Panc1 (cell line): ENCODE measurements around the gene ZNF526. TPM values are rescaled to one million over a fixed set of nuclear protein-coding genes. Genes with fewer than 3 reads are reported as not detected.

ENCODE experiments used
- ATAC-seq: fragments of 200-7000 bp; cut with Tn5 transposase; 2 replicates; pipeline ENCODE4 v1.9.1; 2020; ENCODE audit warnings: mild to moderate bottlenecking, moderate library complexity
- BruUV-seq: library from RNA; stranded (reverse); fragments of 400-500 nt; replicated peaks from 2 replicates; lab custom pipeline; 2021; lab: Mats Ljungman, UMichigan
- CTCF ChIA-PET: fragments of 300-600 bp; sonication (Branson Sonifier 250); formaldehyde crosslinking; loops from one replicate; lab custom pipeline; 2022; ENCODE audit warnings: antibody characterized with exemption; lab: Charles Lee
- POLR2A ChIA-PET: fragments of 300-600 bp; sonication (Branson Sonifier 250); formaldehyde crosslinking; loops from one replicate; lab custom pipeline; 2022; ENCODE audit warnings: antibody characterized with exemption; lab: Charles Lee
- DNase-seq: peaks from one replicate; pipeline ENCODE4 v3.0.0-alpha.2; 2010; ENCODE audit warnings: low read depth, low spot score
- H3K27ac ChIP-seq: 2 replicates; pipeline ENCODE4 v1.5.1; 2011; ENCODE audit warnings: mild to moderate bottlenecking, low read length, inconsistent platforms
- H3K27me3 ChIP-seq: fragments of 200-500 bp; sonication (Bioruptor generic); 2 replicates; pipeline ENCODE4 v1.6.0; 2014; ENCODE audit warnings: low read length, inconsistent platforms; ENCODE audit not compliant: control insufficient read depth, insufficient read depth
- H3K36me3 ChIP-seq: fragments of 200-500 bp; sonication (Bioruptor generic); 2 replicates; pipeline ENCODE4 v1.5.1; 2014; ENCODE audit warnings: inconsistent platforms, mild to moderate bottlenecking, low read length, moderate library complexity; ENCODE audit not compliant: control insufficient read depth, insufficient read depth
- H3K4me1 ChIP-seq: 2 replicates; pipeline ENCODE4 v1.5.1; 2011; ENCODE audit warnings: inconsistent platforms, mild to moderate bottlenecking, low read length, moderate library complexity; ENCODE audit not compliant: control insufficient read depth, insufficient read depth
- H3K4me3 ChIP-seq, 2 experiments: 2 replicates each; pipeline ENCODE4 v1.5.1; 2011 to 2012; ENCODE audit warnings: low read depth in 2 of 2, low read length in 2 of 2, mild to moderate bottlenecking in 2 of 2, inconsistent platforms in 1 of 2, moderate library complexity in 1 of 2
- H3K9me3 ChIP-seq: fragments of 200-500 bp; sonication (Bioruptor generic); 2 replicates; pipeline ENCODE4 v1.5.1; 2014; ENCODE audit warnings: low read depth, mild to moderate bottlenecking, inconsistent platforms, low read length, moderate library complexity; ENCODE audit not compliant: control insufficient read depth, insufficient read depth
- POLR2AphosphoS5 ChIP-seq: IDR thresholded peaks from 2 replicates; pipeline ENCODE4 v1.6.1; 2012; ENCODE audit warnings: mild to moderate bottlenecking, low read depth, low read length, moderate library complexity
- SIN3A ChIP-seq: IDR thresholded peaks from 2 replicates; pipeline ENCODE4 v1.6.1; 2012; ENCODE audit warnings: low read depth, mild to moderate bottlenecking, low read length, moderate library complexity, borderline replicate concordance; ENCODE audit not compliant: insufficient read depth
- TCF7L2 ChIP-seq: IDR thresholded peaks from 2 replicates; pipeline ENCODE4 v1.6.1; 2011; ENCODE audit warnings: mild to moderate bottlenecking, low read depth, low read length, inconsistent platforms
- in situ Hi-C: cut with HindIII; loops from 2 replicates; pipeline ENCODE4 v1.10.0; 2016; ENCODE audit warnings: low sequenced_read_pairs, low pct_unique_long_range_greater_than_20kb
- intact Hi-C: fragments of 100-400 bp; cut with micrococcal nuclease; formaldehyde crosslinking; loops from one replicate; pipeline ENCODE4 v1.10.0; 2022; ENCODE audit not compliant: unreplicated experiment
- total RNA-seq: library from RNA; stranded (reverse); gene quantifications from one replicate; pipeline ENCODE4 v1.2.1, GENCODE V29; 2021; ENCODE audit not compliant: unreplicated experiment
- TF ChIP-seq, protein P1 (sequence below): fragments of 450-650 bp; IDR thresholded peaks from 2 replicates; pipeline ENCODE4 v1.5.1; 2017; ENCODE audit warnings: mild to moderate bottlenecking
- TF ChIP-seq, protein P2 (sequence below), 2 experiments: IDR thresholded peaks; 2 replicates each; pipeline ENCODE4 v1.6.1; 2011 to 2012; ENCODE audit warnings: low read depth in 2 of 2, control low read depth in 1 of 2, low read length in 1 of 2, mild to moderate bottlenecking in 1 of 2, moderate library complexity in 1 of 2; ENCODE audit not compliant: insufficient read depth in 1 of 2

Gene ZNF526
- total RNA-seq, 1 experiment from 2014 or later, result 10.5 TPM

DNA sequence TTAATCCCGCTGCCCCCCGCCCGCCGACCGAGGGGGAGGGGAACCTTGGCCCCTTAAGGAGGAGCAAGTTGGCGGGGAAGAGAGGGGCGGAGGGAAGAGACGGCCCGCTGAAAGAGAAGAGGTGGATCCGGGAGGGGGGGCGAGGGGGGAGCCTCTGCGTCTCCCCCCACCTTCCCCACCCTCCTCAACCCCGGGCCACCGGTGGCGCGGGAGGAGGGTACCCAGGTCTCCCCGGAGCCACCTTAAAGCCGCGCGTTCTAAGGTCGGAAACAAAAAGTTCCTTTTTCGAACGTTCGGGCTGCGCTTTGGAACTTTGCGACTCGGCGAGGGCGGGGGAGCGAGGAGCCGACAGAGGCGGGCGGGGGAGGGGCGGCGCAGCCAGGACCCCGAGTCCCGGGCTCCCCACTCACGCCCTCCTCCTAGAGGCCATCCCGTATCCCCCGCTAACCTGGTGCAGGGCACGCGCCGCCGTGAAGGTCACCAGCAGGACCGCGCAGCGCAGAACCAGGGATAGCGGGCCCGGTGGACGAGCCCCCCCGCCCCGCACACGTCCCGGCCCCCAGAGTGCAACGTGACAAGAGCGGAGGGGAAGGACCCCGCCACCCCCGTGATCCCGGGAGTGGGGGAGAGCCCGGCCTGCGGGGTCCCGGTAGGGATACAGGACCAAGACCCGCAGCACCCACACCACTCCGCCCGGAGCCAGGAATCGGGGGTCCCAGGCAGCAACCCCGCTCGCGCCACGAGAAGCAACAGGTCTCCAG lies 34.2 kb downstream of the ZNF526 start:
- intact Hi-C loops (no loop called here), in situ Hi-C loops (no loop called here)
- no peak for DNase-seq
- peak; percentile 46 for ATAC-seq
- POLR2A ChIA-PET, result no interaction called here
- Histone ChIP-seq H3K36me3 (no peaks in the 10 kb centered on the region; the same call in 1 of the 2 replicates), H3K27me3 (no peaks in the 10 kb centered on the region), H3K4me3 (peak overlapping the region; percentile 72 to 82), H3K4me1 (peaks cover 24% of the 10 kb centered on the region), H3K27ac (peak overlapping the region; percentile 70), H3K9me3 (no peaks in the 10 kb centered on the region)
- TSS peak; percentile 79 for BruUV-seq
- CTCF ChIA-PET, result no interaction called here
- no peak; the same call in 1 of the 2 replicates for TF ChIP-seq SIN3A
- TF ChIP-seq, protein P1, sequence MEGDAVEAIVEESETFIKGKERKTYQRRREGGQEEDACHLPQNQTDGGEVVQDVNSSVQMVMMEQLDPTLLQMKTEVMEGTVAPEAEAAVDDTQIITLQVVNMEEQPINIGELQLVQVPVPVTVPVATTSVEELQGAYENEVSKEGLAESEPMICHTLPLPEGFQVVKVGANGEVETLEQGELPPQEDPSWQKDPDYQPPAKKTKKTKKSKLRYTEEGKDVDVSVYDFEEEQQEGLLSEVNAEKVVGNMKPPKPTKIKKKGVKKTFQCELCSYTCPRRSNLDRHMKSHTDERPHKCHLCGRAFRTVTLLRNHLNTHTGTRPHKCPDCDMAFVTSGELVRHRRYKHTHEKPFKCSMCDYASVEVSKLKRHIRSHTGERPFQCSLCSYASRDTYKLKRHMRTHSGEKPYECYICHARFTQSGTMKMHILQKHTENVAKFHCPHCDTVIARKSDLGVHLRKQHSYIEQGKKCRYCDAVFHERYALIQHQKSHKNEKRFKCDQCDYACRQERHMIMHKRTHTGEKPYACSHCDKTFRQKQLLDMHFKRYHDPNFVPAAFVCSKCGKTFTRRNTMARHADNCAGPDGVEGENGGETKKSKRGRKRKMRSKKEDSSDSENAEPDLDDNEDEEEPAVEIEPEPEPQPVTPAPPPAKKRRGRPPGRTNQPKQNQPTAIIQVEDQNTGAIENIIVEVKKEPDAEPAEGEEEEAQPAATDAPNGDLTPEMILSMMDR, result no peak
- no peak; the same call in 1 of the 2 replicates for TF ChIP-seq POLR2AphosphoS5
- no peak for TF ChIP-seq TCF7L2
- TF ChIP-seq, protein P2, sequence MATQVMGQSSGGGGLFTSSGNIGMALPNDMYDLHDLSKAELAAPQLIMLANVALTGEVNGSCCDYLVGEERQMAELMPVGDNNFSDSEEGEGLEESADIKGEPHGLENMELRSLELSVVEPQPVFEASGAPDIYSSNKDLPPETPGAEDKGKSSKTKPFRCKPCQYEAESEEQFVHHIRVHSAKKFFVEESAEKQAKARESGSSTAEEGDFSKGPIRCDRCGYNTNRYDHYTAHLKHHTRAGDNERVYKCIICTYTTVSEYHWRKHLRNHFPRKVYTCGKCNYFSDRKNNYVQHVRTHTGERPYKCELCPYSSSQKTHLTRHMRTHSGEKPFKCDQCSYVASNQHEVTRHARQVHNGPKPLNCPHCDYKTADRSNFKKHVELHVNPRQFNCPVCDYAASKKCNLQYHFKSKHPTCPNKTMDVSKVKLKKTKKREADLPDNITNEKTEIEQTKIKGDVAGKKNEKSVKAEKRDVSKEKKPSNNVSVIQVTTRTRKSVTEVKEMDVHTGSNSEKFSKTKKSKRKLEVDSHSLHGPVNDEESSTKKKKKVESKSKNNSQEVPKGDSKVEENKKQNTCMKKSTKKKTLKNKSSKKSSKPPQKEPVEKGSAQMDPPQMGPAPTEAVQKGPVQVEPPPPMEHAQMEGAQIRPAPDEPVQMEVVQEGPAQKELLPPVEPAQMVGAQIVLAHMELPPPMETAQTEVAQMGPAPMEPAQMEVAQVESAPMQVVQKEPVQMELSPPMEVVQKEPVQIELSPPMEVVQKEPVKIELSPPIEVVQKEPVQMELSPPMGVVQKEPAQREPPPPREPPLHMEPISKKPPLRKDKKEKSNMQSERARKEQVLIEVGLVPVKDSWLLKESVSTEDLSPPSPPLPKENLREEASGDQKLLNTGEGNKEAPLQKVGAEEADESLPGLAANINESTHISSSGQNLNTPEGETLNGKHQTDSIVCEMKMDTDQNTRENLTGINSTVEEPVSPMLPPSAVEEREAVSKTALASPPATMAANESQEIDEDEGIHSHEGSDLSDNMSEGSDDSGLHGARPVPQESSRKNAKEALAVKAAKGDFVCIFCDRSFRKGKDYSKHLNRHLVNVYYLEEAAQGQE (IDR thresholded peaks at IDR 0.05; ENCODE audit: insufficient read depth in 1 of 2, low read depth in 2 of 2, low read length in 1 of 2), result no peak

DNA sequence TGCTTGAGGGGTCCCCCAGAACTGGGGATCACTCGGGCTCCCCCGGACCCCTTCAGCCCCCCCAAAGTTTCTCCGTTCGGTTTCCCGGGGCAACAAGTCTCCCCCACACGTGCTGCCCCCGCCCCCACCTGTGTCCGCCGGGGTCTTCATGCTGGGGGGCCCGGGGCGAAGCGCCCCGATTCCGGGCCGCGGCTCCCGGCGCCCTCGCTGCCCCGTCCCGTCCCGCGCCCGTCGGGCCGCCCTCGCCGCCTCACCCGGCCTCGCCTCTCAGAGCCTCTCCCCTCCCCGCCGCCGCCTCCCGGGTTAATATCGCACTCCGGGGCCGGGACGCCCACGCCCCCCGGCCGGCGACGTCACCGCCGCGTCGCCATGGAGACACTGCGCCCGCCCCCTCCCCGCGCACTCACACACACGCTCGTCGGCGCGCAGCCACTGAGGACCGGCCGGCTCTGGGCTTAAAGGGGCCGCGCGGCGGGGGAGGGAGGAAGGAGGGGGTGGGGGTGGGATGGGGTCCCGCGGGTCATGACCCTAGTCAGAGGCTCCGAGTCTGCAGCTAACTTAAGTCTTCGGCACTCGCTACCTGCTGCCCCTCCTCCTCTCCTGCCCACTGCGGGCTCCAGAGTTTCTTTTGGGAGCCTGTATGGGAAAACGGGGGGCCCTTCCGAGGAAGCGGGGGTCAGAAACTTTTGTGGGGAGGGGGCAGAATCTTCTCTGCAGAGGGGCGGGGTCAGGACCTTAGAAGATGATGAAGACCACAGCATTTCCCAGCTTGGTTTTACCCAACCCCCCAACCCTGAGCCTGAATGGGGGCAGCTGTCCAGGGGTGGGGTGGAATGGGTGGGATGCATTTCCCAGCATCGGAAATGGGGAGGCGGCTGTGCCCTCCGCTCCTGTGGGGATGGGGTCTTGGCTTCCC lies 35.0 kb downstream of the ZNF526 start, which contains the start of gene ERF:
TSS of gene ERF (minus strand) at position 279 of the 916 bp plus-strand sequence. CDS start at position 150, 129 bp downstream.
- Histone ChIP-seq H3K4me3 (peak within 1 kb of the TSS; percentile 72 to 82), H3K36me3 (no peaks in the 10 kb centered on the region; the same call in 1 of the 2 replicates), H3K27ac (peak within 1 kb of the TSS; percentile 84), H3K4me1 (peaks cover 21% of the 10 kb centered on the region), H3K27me3 (no peaks in the 10 kb centered on the region), H3K9me3 (no peaks in the 10 kb centered on the region)
- no peak for DNase-seq
- POLR2A ChIA-PET, result no interaction called here
- in situ Hi-C loops, result no loop called here
- TF ChIP-seq SIN3A (peak; percentile 26; the same call in 1 of the 2 replicates), TCF7L2 (no peak)
- intact Hi-C loops, result no loop called here
- ATAC-seq, result peak; percentile 78
- no TSS peak for BruUV-seq
- CTCF ChIA-PET, result no interaction called here
